GM23338 (cell line): ENCODE results near the gene MMP1. TPM values are rescaled to one million over a fixed set of nuclear protein-coding genes. Genes with fewer than 3 reads are reported as not detected.

ENCODE experiments used
- ATAC-seq: fragments of 200-7000 bp; cut with Tn5 transposase; 3 replicates; pipeline ENCODE4 v1.9.1; 2020
- DNase-seq: peaks from one replicate; pipeline ENCODE4 v3.0.0-alpha.2; 2015; ENCODE audit warnings: low spot score
- H2AFZ ChIP-seq: fragments of 200-600 bp; sonication (generic); 2 replicates; pipeline ENCODE4 v1.8.0; 2016; ENCODE audit warnings: antibody characterized with exemption, mild to moderate bottlenecking, moderate library complexity
- H3F3A ChIP-seq: fragments of 200-600 bp; sonication (generic); replicated peaks from 2 replicates; pipeline ENCODE4 v1.8.0; 2017; ENCODE audit warnings: antibody characterized with exemption, mixed run types, low read depth
- H3K27ac ChIP-seq: fragments of 200-600 bp; sonication (generic); 2 replicates; pipeline ENCODE4 v1.6.1; 2016; ENCODE audit warnings: low read depth
- H3K27me3 ChIP-seq: fragments of 200-600 bp; sonication (generic); 2 replicates; pipeline ENCODE4 v1.8.0; 2016; ENCODE audit warnings: mild to moderate bottlenecking, mixed run types, moderate library complexity; ENCODE audit not compliant: insufficient read depth
- H3K36me3 ChIP-seq: fragments of 200-600 bp; sonication (generic); 2 replicates; pipeline ENCODE4 v1.8.0; 2016; ENCODE audit warnings: mild to moderate bottlenecking; ENCODE audit not compliant: insufficient read depth
- H3K4me1 ChIP-seq: fragments of 200-600 bp; sonication (generic); 2 replicates; pipeline ENCODE4 v1.8.0; 2016; ENCODE audit warnings: mild to moderate bottlenecking, moderate library complexity; ENCODE audit not compliant: insufficient read depth
- H3K4me2 ChIP-seq: fragments of 200-600 bp; sonication (generic); 2 replicates; pipeline ENCODE4 v1.7.1; 2017; ENCODE audit warnings: mixed run types
- H3K4me3 ChIP-seq: fragments of 200-600 bp; sonication (generic); 2 replicates; pipeline ENCODE4 v1.6.1; 2016; ENCODE audit warnings: mixed run types
- H3K79me2 ChIP-seq: fragments of 200-600 bp; sonication (generic); replicated peaks from 2 replicates; pipeline ENCODE4 v1.8.0; 2017; ENCODE audit warnings: mild to moderate bottlenecking; ENCODE audit not compliant: insufficient read depth
- H3K9me2 ChIP-seq: fragments of 200-600 bp; sonication (generic); 2 replicates; pipeline ENCODE4 v1.8.0; 2017; ENCODE audit not compliant: insufficient read depth
- H4K20me1 ChIP-seq: fragments of 200-600 bp; sonication (generic); replicated peaks from 2 replicates; pipeline ENCODE4 v1.8.0; 2017; ENCODE audit warnings: mild to moderate bottlenecking; ENCODE audit not compliant: insufficient read depth
- H3K27ac Mint-ChIP-seq: 2 replicates; pipeline ENCODE4 v1.8.0; 2020; ENCODE audit warnings: inconsistent platforms, mild to moderate bottlenecking, moderate library complexity, mixed read lengths
- H3K27me3 Mint-ChIP-seq: 3 replicates; pipeline ENCODE4 v1.8.0; 2022; ENCODE audit warnings: low read depth, mild to moderate bottlenecking, moderate library complexity, mixed read lengths, inconsistent platforms; ENCODE audit not compliant: insufficient read depth, poor library complexity
- H3K36me3 Mint-ChIP-seq: 3 replicates; pipeline ENCODE4 v1.8.0; 2021; ENCODE audit warnings: low read depth, mild to moderate bottlenecking, inconsistent platforms, moderate library complexity, mixed read lengths
- H3K4me1 Mint-ChIP-seq: 3 replicates; pipeline ENCODE4 v1.8.0; 2020; ENCODE audit warnings: mild to moderate bottlenecking, inconsistent platforms, mixed read lengths
- H3K4me3 Mint-ChIP-seq: 3 replicates; pipeline ENCODE4 v1.8.0; 2021; ENCODE audit warnings: moderate library complexity, mild to moderate bottlenecking, inconsistent platforms, mixed read lengths
- H3K9me3 Mint-ChIP-seq: 3 replicates; pipeline ENCODE4 v1.8.0; 2020; ENCODE audit warnings: moderate library complexity, mild to moderate bottlenecking, inconsistent platforms, mixed read lengths
- EZH2phosphoT487 ChIP-seq: fragments of 200-600 bp; sonication (generic); IDR thresholded peaks from one replicate; pipeline ENCODE4 v1.8.1; 2018; ENCODE audit warnings: antibody characterized with exemption; ENCODE audit not compliant: unreplicated experiment
- POLR2AphosphoS5 ChIP-seq: IDR thresholded peaks from 2 replicates; pipeline ENCODE4 v1.6.1; 2016; ENCODE audit warnings: antibody characterized with exemption, low read depth
- ZNF462 ChIP-seq: fragments of 250-450 bp; sonication (Bioruptor Pico); IDR thresholded peaks from 2 replicates; pipeline ENCODE4 v1.5.0; 2020; ENCODE audit warnings: mild to moderate bottlenecking, moderate library complexity
- polyA plus RNA-seq: library from polyadenylated mRNA; unstranded; fragments of >200 nt; fragmentation: Nextera tagmentation; extraction: Ambion mirVana; gene quantifications from 2 replicates; pipeline ENCODE4 v1.2.1, GENCODE V29; 2016
- total RNA-seq: library from RNA; depleted of rRNA; stranded (reverse); fragments of >200 nt; shearing (Covaris generic); gene quantifications from 2 replicates; pipeline ENCODE4 v1.2.3, GENCODE V29; 2014
- TF ChIP-seq, protein P1 (sequence below), 2 experiments: fragments of 200-600 bp in 1 of 2; sonication (generic) in 1 of 2; conservative IDR thresholded peaks; 2 replicates each; pipeline versions ENCODE4 v1.5.1 to v1.6.1; 2016 to 2017; ENCODE audit warnings: antibody characterized with exemption in 2 of 2, low read depth in 2 of 2, mild to moderate bottlenecking in 2 of 2, moderate library complexity in 1 of 2
- TF ChIP-seq, protein P2 (sequence below): IDR thresholded peaks from one replicate; pipeline ENCODE4 v1.6.1; 2018; ENCODE audit warnings: antibody characterized with exemption; ENCODE audit not compliant: unreplicated experiment

The MMP1 gene
- total and polyA plus RNA-seq, 2 experiments from 2014 or later: not detected

DNA sequence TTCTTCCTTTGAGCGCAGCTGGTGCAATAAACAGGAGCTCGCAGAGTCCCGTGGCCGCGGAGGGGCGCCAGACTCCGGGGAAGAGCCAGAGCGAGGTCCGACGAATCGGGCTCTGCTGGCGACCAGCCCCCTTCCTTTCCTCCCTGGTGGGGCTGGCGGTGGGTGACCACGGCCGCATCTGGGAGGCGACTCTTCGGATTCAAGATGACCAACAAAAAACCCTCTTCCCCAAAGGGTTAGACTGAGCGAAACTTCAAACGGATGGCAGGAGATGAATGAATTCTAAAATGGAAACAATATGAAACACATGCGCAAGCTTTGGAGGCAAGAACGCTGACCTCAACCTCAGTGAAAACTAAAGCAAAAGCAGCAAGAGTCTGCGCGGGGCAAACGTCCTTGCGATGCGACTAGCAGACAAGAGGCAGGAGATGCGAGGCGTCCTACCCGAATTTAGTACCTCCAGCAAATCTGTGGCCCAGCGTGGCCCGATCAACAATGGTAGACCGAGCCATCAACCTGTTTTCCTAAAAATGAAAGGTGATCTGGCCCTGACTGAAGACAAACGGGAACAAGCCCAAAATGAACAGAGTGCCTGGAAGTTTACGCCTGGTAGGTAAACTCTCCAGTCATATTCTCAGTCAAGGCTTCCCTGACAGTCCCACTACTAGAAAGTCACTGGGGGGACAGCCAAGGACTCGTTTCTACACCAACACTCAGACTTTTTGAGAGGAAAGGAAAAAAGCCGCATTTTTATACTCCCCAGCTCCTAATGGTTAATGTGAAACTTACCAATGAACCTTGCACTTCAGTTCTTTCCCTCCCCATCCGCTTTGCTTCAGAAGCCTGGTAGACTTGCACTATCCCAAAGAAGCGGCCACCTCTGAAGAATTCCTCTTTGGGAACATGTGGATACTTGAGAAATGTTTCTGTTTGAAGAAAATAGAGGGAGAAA is 33.8 kb upstream of the MMP1 start:
- Mint-ChIP-seq H3K4me3 (peak overlapping the region; percentile 20; the same call in 1 of the 3 replicates), H3K36me3 (peaks cover 3% of the 10 kb centered on the region; the same call in 1 of the 3 replicates), H3K4me1 (peaks cover 24% of the 10 kb centered on the region), H3K27ac (no peak overlapping the region), H3K9me3 (peaks cover 5% of the 10 kb centered on the region; the same call in 2 of the 3 replicates), H3K27me3 (no peaks in the 10 kb centered on the region)
- H3K27ac ChIP-seq: no peak overlapping the region
- ATAC-seq (peak; percentile 94), DNase-seq (peak; percentile 78)
- no peak for TF ChIP-seq EZH2phosphoT487
- TF ChIP-seq, protein P1, sequence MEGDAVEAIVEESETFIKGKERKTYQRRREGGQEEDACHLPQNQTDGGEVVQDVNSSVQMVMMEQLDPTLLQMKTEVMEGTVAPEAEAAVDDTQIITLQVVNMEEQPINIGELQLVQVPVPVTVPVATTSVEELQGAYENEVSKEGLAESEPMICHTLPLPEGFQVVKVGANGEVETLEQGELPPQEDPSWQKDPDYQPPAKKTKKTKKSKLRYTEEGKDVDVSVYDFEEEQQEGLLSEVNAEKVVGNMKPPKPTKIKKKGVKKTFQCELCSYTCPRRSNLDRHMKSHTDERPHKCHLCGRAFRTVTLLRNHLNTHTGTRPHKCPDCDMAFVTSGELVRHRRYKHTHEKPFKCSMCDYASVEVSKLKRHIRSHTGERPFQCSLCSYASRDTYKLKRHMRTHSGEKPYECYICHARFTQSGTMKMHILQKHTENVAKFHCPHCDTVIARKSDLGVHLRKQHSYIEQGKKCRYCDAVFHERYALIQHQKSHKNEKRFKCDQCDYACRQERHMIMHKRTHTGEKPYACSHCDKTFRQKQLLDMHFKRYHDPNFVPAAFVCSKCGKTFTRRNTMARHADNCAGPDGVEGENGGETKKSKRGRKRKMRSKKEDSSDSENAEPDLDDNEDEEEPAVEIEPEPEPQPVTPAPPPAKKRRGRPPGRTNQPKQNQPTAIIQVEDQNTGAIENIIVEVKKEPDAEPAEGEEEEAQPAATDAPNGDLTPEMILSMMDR (conservative IDR thresholded peaks at IDR 0.05; ENCODE audit: low read depth in 2 of 2): peak; percentile 56 to 80
- no peaks in the 10 kb centered on the region for H3K36me3 ChIP-seq
- H3K79me2 ChIP-seq: no peaks in the 10 kb centered on the region
- no peaks in the 10 kb centered on the region for H3K27me3 ChIP-seq
- peak overlapping the region; percentile 98 for H2AFZ ChIP-seq
- peak overlapping the region; percentile 43; the same call in 1 of the 2 replicates for H3K4me3 ChIP-seq
- no peaks in the 10 kb centered on the region for H3F3A ChIP-seq
- H4K20me1 ChIP-seq: no peaks in the 10 kb centered on the region
- H3K4me2 ChIP-seq: peak overlapping the region; percentile 76
- H3K9me2 ChIP-seq: no peaks in the 10 kb centered on the region
- H3K4me1 ChIP-seq: peaks cover 14% of the 10 kb centered on the region

DNA sequence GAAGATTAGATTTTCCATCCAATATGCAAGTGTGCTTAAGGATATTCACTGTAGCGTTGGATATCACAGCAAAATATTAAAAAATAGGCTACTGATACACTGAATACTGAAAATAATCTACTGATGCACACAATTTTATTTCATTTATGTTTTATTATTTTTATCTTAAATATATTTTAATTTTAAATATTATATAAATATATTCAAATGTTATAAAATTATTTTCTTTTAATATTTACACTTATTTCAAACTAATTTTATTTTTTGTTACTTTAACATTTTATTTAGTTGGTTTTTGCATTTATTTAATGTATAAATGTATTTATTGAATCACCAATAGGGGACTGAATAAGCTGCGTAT is 33.1 kb upstream of the MMP1 start:
- H4K20me1 ChIP-seq: no peaks in the 10 kb centered on the region
- no peaks in the 10 kb centered on the region for H3F3A ChIP-seq
- H2AFZ ChIP-seq: no peak overlapping the region
- H3K9me3 Mint-ChIP-seq: peaks cover 10% of the 10 kb centered on the region
- no peak overlapping the region for H3K27ac Mint-ChIP-seq
- no peak overlapping the region for H3K27ac ChIP-seq
- peaks cover 9% of the 10 kb centered on the region for H3K36me3 Mint-ChIP-seq
- no peak overlapping the region for H3K4me3 ChIP-seq
- no peaks in the 10 kb centered on the region for H3K9me2 ChIP-seq
- H3K4me2 ChIP-seq: no peak overlapping the region
- no peak overlapping the region for H3K4me3 Mint-ChIP-seq
- no peaks in the 10 kb centered on the region for H3K27me3 Mint-ChIP-seq
- peaks cover 18% of the 10 kb centered on the region for H3K4me1 Mint-ChIP-seq
- no peaks in the 10 kb centered on the region for H3K27me3 ChIP-seq
- no peaks in the 10 kb centered on the region for H3K79me2 ChIP-seq
- ATAC-seq: no peak
- peaks cover 8% of the 10 kb centered on the region for H3K4me1 ChIP-seq
- DNase-seq: no peak
- H3K36me3 ChIP-seq: no peaks in the 10 kb centered on the region
- TF ChIP-seq ZNF462 (CRISPR knock-in tag) (no peak), POLR2AphosphoS5 (no peak)
- TF ChIP-seq, protein P1 (conservative IDR thresholded peaks at IDR 0.05; ENCODE audit: low read depth in 2 of 2): no peak
- TF ChIP-seq, protein P2, sequence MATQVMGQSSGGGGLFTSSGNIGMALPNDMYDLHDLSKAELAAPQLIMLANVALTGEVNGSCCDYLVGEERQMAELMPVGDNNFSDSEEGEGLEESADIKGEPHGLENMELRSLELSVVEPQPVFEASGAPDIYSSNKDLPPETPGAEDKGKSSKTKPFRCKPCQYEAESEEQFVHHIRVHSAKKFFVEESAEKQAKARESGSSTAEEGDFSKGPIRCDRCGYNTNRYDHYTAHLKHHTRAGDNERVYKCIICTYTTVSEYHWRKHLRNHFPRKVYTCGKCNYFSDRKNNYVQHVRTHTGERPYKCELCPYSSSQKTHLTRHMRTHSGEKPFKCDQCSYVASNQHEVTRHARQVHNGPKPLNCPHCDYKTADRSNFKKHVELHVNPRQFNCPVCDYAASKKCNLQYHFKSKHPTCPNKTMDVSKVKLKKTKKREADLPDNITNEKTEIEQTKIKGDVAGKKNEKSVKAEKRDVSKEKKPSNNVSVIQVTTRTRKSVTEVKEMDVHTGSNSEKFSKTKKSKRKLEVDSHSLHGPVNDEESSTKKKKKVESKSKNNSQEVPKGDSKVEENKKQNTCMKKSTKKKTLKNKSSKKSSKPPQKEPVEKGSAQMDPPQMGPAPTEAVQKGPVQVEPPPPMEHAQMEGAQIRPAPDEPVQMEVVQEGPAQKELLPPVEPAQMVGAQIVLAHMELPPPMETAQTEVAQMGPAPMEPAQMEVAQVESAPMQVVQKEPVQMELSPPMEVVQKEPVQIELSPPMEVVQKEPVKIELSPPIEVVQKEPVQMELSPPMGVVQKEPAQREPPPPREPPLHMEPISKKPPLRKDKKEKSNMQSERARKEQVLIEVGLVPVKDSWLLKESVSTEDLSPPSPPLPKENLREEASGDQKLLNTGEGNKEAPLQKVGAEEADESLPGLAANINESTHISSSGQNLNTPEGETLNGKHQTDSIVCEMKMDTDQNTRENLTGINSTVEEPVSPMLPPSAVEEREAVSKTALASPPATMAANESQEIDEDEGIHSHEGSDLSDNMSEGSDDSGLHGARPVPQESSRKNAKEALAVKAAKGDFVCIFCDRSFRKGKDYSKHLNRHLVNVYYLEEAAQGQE: no peak
